CD4-positive, CD25-positive, alpha-beta regulatory T cell (primary cell): ENCODE results near the gene FBXL15. TPM values are rescaled to one million over a fixed set of nuclear protein-coding genes. Genes with fewer than 3 reads are reported as not detected.

Experiments
- ATAC-seq, 2 donors: fragments of 150-1000 bp; cut with Tn5 transposase; one replicate each; pipeline ENCODE4 v1.10.0; 2021; ENCODE audit warnings: low read depth in 2 of 2, moderate number of reproducible peaks in 2 of 2, moderate library complexity in 1 of 2
- DNase-seq, 3 donors: peaks; one replicate each; pipeline versions ENCODE4 v3.0.0 to v3.0.0-alpha.2; 2012 to 2022; ENCODE audit warnings: mixed read lengths in 1 of 3
- H3K27ac ChIP-seq: one replicate; pipeline ENCODE4 v1.7.0; 2013; ENCODE audit warnings: mild to moderate bottlenecking, low read length; ENCODE audit not compliant: insufficient read depth, poor library complexity, severe bottlenecking
- H3K27me3 ChIP-seq: one replicate; pipeline ENCODE4 v1.7.0; 2013; ENCODE audit warnings: low read length; ENCODE audit not compliant: control insufficient read depth, insufficient read depth
- H3K36me3 ChIP-seq: one replicate; pipeline ENCODE4 v1.7.0; 2013; ENCODE audit warnings: mild to moderate bottlenecking, low read length, moderate library complexity; ENCODE audit not compliant: control insufficient read depth, insufficient read depth
- H3K4me1 ChIP-seq: 2 replicates; pipeline ENCODE4 v1.7.0; 2013; ENCODE audit warnings: mild to moderate bottlenecking, low read length; ENCODE audit not compliant: insufficient read depth, control insufficient read depth, poor library complexity, severe bottlenecking
- H3K4me3 ChIP-seq: one replicate; pipeline ENCODE4 v1.7.0; 2013; ENCODE audit warnings: low read depth, mild to moderate bottlenecking, low read length, moderate library complexity
- H3K9me3 ChIP-seq, 2 experiments: 1 replicate in 1 of 2; 2 replicates in 1 of 2; pipeline ENCODE4 v1.7.0; 2013; ENCODE audit warnings: low read length in 2 of 2, mild to moderate bottlenecking in 1 of 2, moderate library complexity in 1 of 2; ENCODE audit not compliant: control insufficient read depth in 2 of 2
- H3K27ac Mint-ChIP-seq, 3 donors: one replicate each; pipeline ENCODE4 v1.8.0; 2020 to 2022; ENCODE audit warnings: mild to moderate bottlenecking in 3 of 3, mixed read lengths in 3 of 3, moderate library complexity in 2 of 3
- H3K27me3 Mint-ChIP-seq: one replicate; pipeline ENCODE4 v1.8.0; 2022; ENCODE audit warnings: mild to moderate bottlenecking, mixed read lengths
- H3K36me3 Mint-ChIP-seq: one replicate; pipeline ENCODE4 v1.8.0; 2020; ENCODE audit warnings: mixed read lengths
- H3K4me1 Mint-ChIP-seq, 4 donors: one replicate each; pipeline ENCODE4 v1.8.0; 2020 to 2022; ENCODE audit warnings: mixed read lengths in 4 of 4, mild to moderate bottlenecking in 1 of 4
- H3K4me3 Mint-ChIP-seq, 4 donors: one replicate each; pipeline ENCODE4 v1.8.0; 2020 to 2022; ENCODE audit warnings: mild to moderate bottlenecking in 4 of 4, mixed read lengths in 4 of 4, moderate library complexity in 3 of 4
- H3K9me3 Mint-ChIP-seq, 7 donors: one replicate each; pipeline ENCODE4 v1.8.0; 2020 to 2022; ENCODE audit warnings: mixed read lengths in 7 of 7, mild to moderate bottlenecking in 3 of 7, moderate library complexity in 2 of 7
- polyA plus RNA-seq, 4 donors: library from polyadenylated mRNA; unstranded; fragments of 300-500 nt; fragmentation: Illumina TruSeq; gene quantifications; one replicate each; pipeline ENCODE4 v1.2.3, GENCODE V29; 2021
- total RNA-seq: library from RNA; stranded (reverse); gene quantifications from one replicate; pipeline ENCODE4 v1.2.3, GENCODE V29; 2022

FBXL15 gene
- total and polyA plus RNA-seq, 5 donors from 2014 or later = 12.8 to 40.1 (median 29.7) TPM

DNA sequence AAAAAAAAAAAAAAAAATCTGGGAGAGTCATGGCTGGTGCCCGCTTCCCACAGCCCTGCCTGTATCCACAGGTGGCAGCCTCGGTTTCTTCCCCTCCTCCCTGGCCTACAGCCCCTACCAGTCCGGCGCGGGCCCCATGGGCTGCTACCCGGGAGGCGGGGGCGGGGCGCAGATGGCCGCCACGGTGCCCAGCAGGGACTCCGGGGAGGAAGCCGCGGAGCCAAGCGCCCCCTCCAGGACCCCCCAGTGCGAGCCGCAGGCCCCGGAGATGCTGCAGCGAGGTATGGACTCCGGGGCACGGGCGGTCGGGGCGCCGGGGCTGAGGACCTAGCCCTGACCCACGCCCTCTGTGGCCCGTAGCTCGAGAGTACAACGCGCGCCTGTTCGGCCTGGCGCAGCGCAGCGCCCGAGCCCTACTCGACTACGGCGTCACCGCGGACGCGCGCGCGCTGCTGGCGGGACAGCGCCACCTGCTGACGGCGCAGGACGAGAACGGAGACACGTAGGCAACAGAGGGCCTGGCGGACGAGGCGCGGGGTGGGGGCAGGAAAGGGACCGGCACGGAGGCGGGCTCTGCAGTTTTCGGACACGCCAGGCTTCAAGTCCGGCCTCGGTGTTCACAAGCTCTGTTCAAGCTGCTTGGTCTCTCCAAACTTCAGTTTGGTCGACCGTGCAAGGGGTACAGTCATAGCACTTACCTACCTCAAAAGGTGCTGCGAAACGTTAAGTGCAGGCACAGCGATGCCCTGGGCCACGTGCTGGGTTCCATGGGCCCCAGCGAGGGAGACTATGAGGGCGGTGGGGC lies 21.2 kb upstream of the FBXL15 start:
- H3K4me3 Mint-ChIP-seq = peak overlapping the region; percentile 79 to 96 (median 88)
- H3K4me3 ChIP-seq = no peak overlapping the region

GRCh38 chr10:102400076-102400475 lies 20.6 kb upstream of the FBXL15 start:
- H3K9me3 Mint-ChIP-seq = no peaks in the 10 kb centered on the region
- H3K36me3 Mint-ChIP-seq = no peaks in the 10 kb centered on the region
- Histone ChIP-seq H3K36me3 (peaks cover 23% of the 10 kb centered on the region), H3K9me3 (no peaks in the 10 kb centered on the region), H3K4me3 (no peak overlapping the region), H3K27ac (peak overlapping the region; percentile 92), H3K27me3 (no peaks in the 10 kb centered on the region), H3K4me1 (peaks cover 45% of the 10 kb centered on the region)
- H3K27me3 Mint-ChIP-seq = peaks cover 8% of the 10 kb centered on the region
- peaks cover 0 to 45% (median 19%) of the 10 kb centered on the region in 4 donors for H3K4me1 Mint-ChIP-seq
- DNase-seq (no peak), ATAC-seq (no peak)
- H3K27ac Mint-ChIP-seq = peak overlapping the region; percentile 74 to 93 (median 82)
- peak overlapping the region in 3 of 4 donors; percentile 51 to 96 (median 79) for H3K4me3 Mint-ChIP-seq

More for the DNA sequence above, 21.2 kb upstream of the FBXL15 start:
- Mint-ChIP-seq H3K27ac (peak overlapping the region; percentile 74 to 96 (median 87)), H3K36me3 (no peaks in the 10 kb centered on the region), H3K9me3 (no peaks in the 10 kb centered on the region), H3K27me3 (peaks cover 13% of the 10 kb centered on the region), H3K4me1 (peaks cover 0 to 48% (median 21%) of the 10 kb centered on the region in 4 donors)
- peak; percentile 62 to 69 for ATAC-seq
- peak; percentile 78 to 90 (median 89) for DNase-seq
- Histone ChIP-seq H3K9me3 (no peaks in the 10 kb centered on the region), H3K27ac (peak overlapping the region; percentile 92), H3K36me3 (peaks cover 23% of the 10 kb centered on the region), H3K27me3 (no peaks in the 10 kb centered on the region), H3K4me1 (peaks cover 45% of the 10 kb centered on the region)

DNA sequence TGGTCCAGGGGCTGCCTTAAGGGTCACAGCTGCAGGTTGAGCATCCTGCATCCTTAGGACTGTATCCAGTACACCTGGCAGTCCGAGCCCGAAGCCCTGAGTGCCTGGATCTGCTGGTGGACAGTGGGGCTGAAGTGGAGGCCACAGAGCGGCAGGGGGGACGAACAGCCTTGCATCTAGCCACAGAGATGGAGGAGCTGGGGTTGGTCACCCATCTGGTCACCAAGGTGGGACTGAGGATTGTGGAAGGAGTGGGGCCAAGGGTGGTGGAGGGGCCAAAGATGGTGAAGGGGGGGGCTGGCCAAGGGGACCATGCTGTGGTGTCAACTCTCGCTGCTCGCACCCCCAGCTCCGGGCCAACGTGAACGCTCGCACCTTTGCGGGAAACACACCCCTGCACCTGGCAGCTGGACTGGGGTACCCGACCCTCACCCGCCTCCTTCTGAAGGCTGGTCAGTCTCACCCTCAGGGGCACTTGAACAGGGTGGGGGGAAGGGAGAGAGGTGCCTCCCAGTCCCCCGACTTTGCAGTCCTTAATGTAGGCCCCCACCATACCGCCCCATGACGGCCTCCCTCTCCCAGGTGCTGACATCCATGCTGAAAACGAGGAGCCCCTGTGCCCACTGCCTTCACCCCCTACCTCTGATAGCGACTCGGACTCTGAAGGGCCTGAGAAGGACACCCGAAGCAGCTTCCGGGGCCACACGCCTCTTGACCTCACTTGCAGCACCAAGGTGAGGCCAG lies 19.9 kb upstream of the FBXL15 start:
- H3K36me3 Mint-ChIP-seq = no peaks in the 10 kb centered on the region
- peaks cover 23% of the 10 kb centered on the region for H3K36me3 ChIP-seq
- peaks cover 8% of the 10 kb centered on the region for H3K27me3 Mint-ChIP-seq

DNA sequence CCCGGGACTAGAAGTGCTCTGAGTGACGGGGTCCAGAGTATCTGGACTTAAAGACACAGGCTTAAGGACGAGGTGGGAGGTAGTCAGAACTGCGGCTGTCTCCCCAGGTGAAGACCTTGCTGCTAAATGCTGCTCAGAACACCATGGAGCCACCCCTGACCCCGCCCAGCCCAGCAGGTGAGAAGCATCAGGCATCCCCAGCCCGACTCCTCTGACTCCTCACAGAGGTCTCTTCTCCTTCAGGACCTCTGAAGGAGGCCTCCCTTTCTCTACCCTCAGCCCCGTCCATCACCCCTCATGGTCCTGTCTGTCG lies 19.3 kb upstream of the FBXL15 start:
- Mint-ChIP-seq H3K27me3 (peaks cover 8% of the 10 kb centered on the region), H3K36me3 (no peaks in the 10 kb centered on the region), H3K9me3 (no peaks in the 10 kb centered on the region), H3K4me3 (no peak overlapping the region), H3K4me1 (peaks cover 0 to 37% (median 17%) of the 10 kb centered on the region in 4 donors), H3K27ac (no peak overlapping the region)
- Histone ChIP-seq H3K4me1 (peaks cover 39% of the 10 kb centered on the region), H3K4me3 (no peak overlapping the region), H3K27me3 (no peaks in the 10 kb centered on the region), H3K9me3 (no peaks in the 10 kb centered on the region), H3K36me3 (peaks cover 23% of the 10 kb centered on the region), H3K27ac (no peak overlapping the region)
- ATAC-seq (no peak), DNase-seq (no peak)

More for the DNA sequence above, 19.9 kb upstream of the FBXL15 start:
- H3K4me1 ChIP-seq = peaks cover 44% of the 10 kb centered on the region
- no peak overlapping the region for H3K27ac ChIP-seq
- no peak for ATAC-seq
- no peak overlapping the region for H3K4me3 ChIP-seq
- H3K9me3 ChIP-seq = no peaks in the 10 kb centered on the region
- H3K27me3 ChIP-seq = no peaks in the 10 kb centered on the region
- peaks cover 0 to 42% (median 19%) of the 10 kb centered on the region in 4 donors for H3K4me1 Mint-ChIP-seq
- no peaks in the 10 kb centered on the region for H3K9me3 Mint-ChIP-seq
- no peak for DNase-seq
- peak overlapping the region in 1 of 4 donors; percentile 96 for H3K4me3 Mint-ChIP-seq
- no peak overlapping the region for H3K27ac Mint-ChIP-seq

GRCh38 chr10:102401735-102402511 lies 18.7 kb upstream of the FBXL15 start:
- no peak for ATAC-seq
- no peak overlapping the region for H3K27ac Mint-ChIP-seq
- peaks cover 0 to 32% (median 16%) of the 10 kb centered on the region in 4 donors for H3K4me1 Mint-ChIP-seq

DNA sequence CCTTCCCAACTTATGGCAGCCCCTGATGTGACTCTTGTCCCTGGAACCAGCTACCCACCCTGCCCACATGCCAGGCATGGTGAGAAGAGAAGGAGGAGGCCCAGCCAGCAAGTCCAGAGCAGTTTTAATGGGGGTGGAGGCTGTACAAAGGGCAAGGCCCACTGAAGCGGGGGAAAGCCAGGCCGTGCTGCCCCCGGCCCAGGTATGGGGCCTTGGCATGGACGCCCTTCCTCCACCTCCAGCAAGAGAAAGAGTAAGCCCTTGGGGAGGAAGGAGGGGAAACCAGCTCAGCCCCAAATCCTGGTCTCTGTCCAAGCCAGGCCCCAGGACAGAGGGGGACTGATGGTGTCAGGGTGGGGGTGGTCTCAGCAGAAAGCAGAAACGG lies 18.1 kb upstream of the FBXL15 start:
- Histone ChIP-seq H3K4me1 (peaks cover 29% of the 10 kb centered on the region), H3K4me3 (no peak overlapping the region), H3K27me3 (no peaks in the 10 kb centered on the region), H3K27ac (no peak overlapping the region), H3K9me3 (no peaks in the 10 kb centered on the region), H3K36me3 (peaks cover 18% of the 10 kb centered on the region)
- peaks cover 0 to 28% (median 14%) of the 10 kb centered on the region in 4 donors for H3K4me1 Mint-ChIP-seq
- ATAC-seq (no peak), DNase-seq (no peak)
- H3K36me3 Mint-ChIP-seq = no peaks in the 10 kb centered on the region
- H3K4me3 Mint-ChIP-seq = no peak overlapping the region
- no peak overlapping the region for H3K27ac Mint-ChIP-seq
- no peaks in the 10 kb centered on the region for H3K9me3 Mint-ChIP-seq
- peaks cover 13% of the 10 kb centered on the region for H3K27me3 Mint-ChIP-seq

More at GRCh38 chr10:102401735-102402511, 18.7 kb upstream of the FBXL15 start:
- DNase-seq = no peak
- peaks cover 12% of the 10 kb centered on the region for H3K27me3 Mint-ChIP-seq
- no peak overlapping the region for H3K4me3 ChIP-seq
- H3K4me1 ChIP-seq = peaks cover 33% of the 10 kb centered on the region
- H3K27me3 ChIP-seq = no peaks in the 10 kb centered on the region
- no peaks in the 10 kb centered on the region for H3K9me3 Mint-ChIP-seq
- no peaks in the 10 kb centered on the region for H3K36me3 Mint-ChIP-seq
- H3K4me3 Mint-ChIP-seq = no peak overlapping the region
- peaks cover 23% of the 10 kb centered on the region for H3K36me3 ChIP-seq
- no peaks in the 10 kb centered on the region for H3K9me3 ChIP-seq
- H3K27ac ChIP-seq = no peak overlapping the region

DNA sequence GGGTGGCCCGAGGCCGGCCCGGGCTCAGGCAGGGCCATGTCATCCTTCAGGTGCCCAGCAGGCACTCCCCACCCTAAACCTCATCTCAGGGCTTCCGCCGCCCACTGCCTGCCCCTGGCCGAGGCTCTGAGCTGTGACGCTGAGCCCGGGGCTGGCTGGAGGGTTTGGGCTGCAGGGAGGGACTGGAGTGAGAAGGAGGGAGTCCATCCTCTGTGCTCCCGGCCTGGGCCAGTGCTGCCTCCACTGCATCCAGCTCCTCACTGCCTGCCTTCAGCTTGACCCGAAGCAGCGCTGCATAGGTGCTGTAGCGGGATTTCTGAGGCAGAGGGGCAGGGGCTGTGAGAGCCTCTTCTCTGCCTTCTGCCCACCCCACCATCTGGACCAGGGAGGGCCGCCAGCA lies 17.5 kb upstream of the FBXL15 start:
- Mint-ChIP-seq H3K36me3 (no peaks in the 10 kb centered on the region), H3K4me1 (peaks cover 0 to 23% (median 10%) of the 10 kb centered on the region in 4 donors), H3K9me3 (no peaks in the 10 kb centered on the region), H3K27ac (no peak overlapping the region), H3K27me3 (peaks cover 14% of the 10 kb centered on the region), H3K4me3 (no peak overlapping the region)
- no peak overlapping the region for H3K27ac ChIP-seq
- H3K36me3 ChIP-seq = peaks cover 16% of the 10 kb centered on the region
- H3K9me3 ChIP-seq = no peaks in the 10 kb centered on the region
- H3K4me1 ChIP-seq = peaks cover 23% of the 10 kb centered on the region
- H3K27me3 ChIP-seq = no peaks in the 10 kb centered on the region
- DNase-seq (no peak), ATAC-seq (no peak)
- no peak overlapping the region for H3K4me3 ChIP-seq
